ENCODE measurements around the gene ATP5PO. TPM values are rescaled to one million over a fixed set of nuclear protein-coding genes. Genes with fewer than 3 reads are reported as not detected.

The ATP5PO gene
- total RNA-seq, 1 donor from 2014 or later, result 556 TPM

DNA sequence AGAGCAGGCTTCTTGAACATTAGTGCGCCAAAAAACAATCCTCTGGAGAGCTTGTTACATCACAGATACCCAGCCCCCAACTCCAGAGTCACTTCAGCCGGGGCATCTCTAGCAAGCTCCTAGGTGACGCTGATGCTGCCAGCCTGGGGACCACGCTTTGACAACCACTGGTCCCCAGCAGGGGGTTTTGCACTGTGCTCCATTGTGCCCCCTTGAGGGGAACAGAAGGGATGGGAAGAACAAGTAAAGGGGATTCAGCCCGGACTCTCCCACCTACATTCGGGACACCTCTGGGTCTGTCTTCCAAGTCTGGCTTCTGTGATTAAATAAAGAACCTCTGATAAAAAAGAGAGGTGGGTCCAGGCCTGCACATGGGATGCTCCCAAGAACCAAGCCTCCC lies 60.4 kb downstream of the ATP5PO start:
- no peak for DNase-seq (ENCODE audit: low spot score)
- intact Hi-C loops (cut with DNase I), result no loop called here

DNA sequence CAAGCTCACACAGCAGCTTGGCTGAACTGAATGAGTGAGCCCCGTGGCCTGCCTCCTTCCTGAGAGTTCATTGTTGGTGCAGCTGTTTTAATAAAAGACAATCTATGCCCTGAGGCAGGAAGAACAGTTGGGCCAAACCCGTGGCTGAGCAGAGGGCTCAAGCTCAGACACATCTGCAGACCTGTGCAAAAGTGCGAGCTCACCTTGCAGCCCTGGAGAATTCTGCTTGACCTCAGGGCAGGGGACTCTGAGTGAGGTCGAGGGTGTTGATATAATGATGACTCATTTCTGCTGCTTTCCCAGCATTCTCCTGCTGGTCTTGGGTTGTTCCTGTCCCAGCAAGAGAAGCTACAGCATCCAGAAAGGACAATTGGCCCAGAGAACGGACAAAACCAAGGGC lies 61.0 kb downstream of the ATP5PO start:
- intact Hi-C loops (cut with DNase I), result no loop called here

More for the DNA sequence above, 61.0 kb downstream of the ATP5PO start:
- no peak for DNase-seq (ENCODE audit: low spot score)

Other genes starting within 250 kb of the ATP5PO start
- 30.2 TPM for gene MRPS6, start 157.8 kb upstream of the ATP5PO start, total RNA-seq
- 5.0 TPM for gene SLC5A3, start 157.8 kb upstream of the ATP5PO start, total RNA-seq

Measured in cardiac septum (tissue), 1 donor.